HG02981 (cell line): Measurements from ENCODE around the gene MFAP4.
A peak's percentile ranks its signal among the peaks of the same experiment; 100 is the strongest.

Experiments
- ATAC-seq: cut with Tn5 transposase; IDR thresholded peaks from one replicate; pipeline ENCODE4 v1.9.1; 2021; ENCODE audit warnings: mild to moderate bottlenecking, moderate library complexity; ENCODE audit not compliant: unreplicated experiment

Gene MFAP4

GRCh38 chr17:19338031-19338990 is 48.7 kb downstream of the MFAP4 start:
- peak; percentile 65 for ATAC-seq

- ATAC-seq, result no peak
Observed at GRCh38 chr17:19337712-19338023, 49.3 kb downstream of the MFAP4 start.

- no peak for ATAC-seq
Observed at GRCh38 chr17:19336938-19337711, 49.9 kb downstream of the MFAP4 start.

- no peak for ATAC-seq
Observed at GRCh38 chr17:19335951-19336631, 50.9 kb downstream of the MFAP4 start.

- ATAC-seq, result no peak
Observed at GRCh38 chr17:19334331-19334730, 52.7 kb downstream of the MFAP4 start.

- ATAC-seq, result no peak
Observed at GRCh38 chr17:19333736-19334290, 53.2 kb downstream of the MFAP4 start.
